ENCODE data around the gene KDM4D.

The KDM4D gene

GRCh38 chr11:94933223-94934130 lies 40.0 kb upstream of the KDM4D start:
- Histone ChIP-seq H3K79me2 (ENCODE audit: insufficient read depth, low read length) (no peaks in the 10 kb centered on the region), H3K36me3 (ENCODE audit: low read length) (no peaks in the 10 kb centered on the region), H3K27me3 (ENCODE audit: low read length) (no peaks in the 10 kb centered on the region), H2AFZ (ENCODE audit: low read depth, low read length, severe bottlenecking) (no peak overlapping the region), H3K4me2 (ENCODE audit: low read depth, low read length, poor library complexity, severe bottlenecking) (no peak overlapping the region), H4K20me1 (ENCODE audit: low read depth, low read length) (no peaks in the 10 kb centered on the region), H3K9ac (ENCODE audit: low read length) (no peak overlapping the region), H3K9me3 (ENCODE audit: insufficient read depth, low read length) (no peaks in the 10 kb centered on the region), H3K27ac (ENCODE audit: low read depth, low read length) (no peak overlapping the region), H3F3A (ENCODE audit: insufficient read depth) (no peaks in the 10 kb centered on the region), H3K4me3 (ENCODE audit: insufficient read depth, low read length, poor library complexity, severe bottlenecking) (no peak overlapping the region), H3K9me2 (replicated peaks; ENCODE audit: insufficient read depth, low read length) (no peaks in the 10 kb centered on the region)
- TF ChIP-seq CTCF (IDR thresholded peaks at IDR 0.05; ENCODE audit: insufficient read depth, low read length, poor library complexity, severe bottlenecking) (no peak), EZH2phosphoT487 (conservative IDR thresholded peaks at IDR 0.05; ENCODE audit: low read length) (no peak)

- Histone ChIP-seq H3K4me3 (ENCODE audit: insufficient read depth, low read length, poor library complexity, severe bottlenecking) (no peak overlapping the region), H3K36me3 (ENCODE audit: low read length) (no peaks in the 10 kb centered on the region), H3K9me2 (replicated peaks; ENCODE audit: insufficient read depth, low read length) (no peaks in the 10 kb centered on the region), H3K4me2 (ENCODE audit: low read depth, low read length, poor library complexity, severe bottlenecking) (no peak overlapping the region), H2AFZ (ENCODE audit: low read depth, low read length, severe bottlenecking) (no peak overlapping the region), H3K27ac (ENCODE audit: low read depth, low read length) (no peak overlapping the region), H3K79me2 (ENCODE audit: insufficient read depth, low read length) (no peaks in the 10 kb centered on the region), H3K9ac (ENCODE audit: low read length) (no peak overlapping the region), H3K27me3 (ENCODE audit: low read length) (no peaks in the 10 kb centered on the region), H3F3A (ENCODE audit: insufficient read depth) (no peaks in the 10 kb centered on the region), H3K9me3 (ENCODE audit: insufficient read depth, low read length) (no peaks in the 10 kb centered on the region), H4K20me1 (ENCODE audit: low read depth, low read length) (no peaks in the 10 kb centered on the region)
- TF ChIP-seq CTCF (IDR thresholded peaks at IDR 0.05; ENCODE audit: insufficient read depth, low read length, poor library complexity, severe bottlenecking) = no peak
- no peak for TF ChIP-seq EZH2phosphoT487 (conservative IDR thresholded peaks at IDR 0.05; ENCODE audit: low read length)
Observed at GRCh38 chr11:94934362-94934761, 39.1 kb upstream of the KDM4D start.

GRCh38 chr11:94934846-94935245 lies 38.7 kb upstream of the KDM4D start:
- Histone ChIP-seq H3K4me2 (ENCODE audit: low read depth, low read length, poor library complexity, severe bottlenecking) (no peak overlapping the region), H3K27me3 (ENCODE audit: low read length) (no peaks in the 10 kb centered on the region), H3F3A (ENCODE audit: insufficient read depth) (no peaks in the 10 kb centered on the region), H3K36me3 (ENCODE audit: low read length) (no peaks in the 10 kb centered on the region), H3K9me2 (replicated peaks; ENCODE audit: insufficient read depth, low read length) (no peaks in the 10 kb centered on the region), H3K4me3 (ENCODE audit: insufficient read depth, low read length, poor library complexity, severe bottlenecking) (no peak overlapping the region), H4K20me1 (ENCODE audit: low read depth, low read length) (no peaks in the 10 kb centered on the region), H3K27ac (ENCODE audit: low read depth, low read length) (no peak overlapping the region), H3K9ac (ENCODE audit: low read length) (no peak overlapping the region), H3K79me2 (ENCODE audit: insufficient read depth, low read length) (no peaks in the 10 kb centered on the region), H2AFZ (ENCODE audit: low read depth, low read length, severe bottlenecking) (no peak overlapping the region), H3K9me3 (ENCODE audit: insufficient read depth, low read length) (no peaks in the 10 kb centered on the region)
- no peak for TF ChIP-seq EZH2phosphoT487 (conservative IDR thresholded peaks at IDR 0.05; ENCODE audit: low read length)
- TF ChIP-seq CTCF (IDR thresholded peaks at IDR 0.05; ENCODE audit: insufficient read depth, low read length, poor library complexity, severe bottlenecking) = no peak

Data from SU-DHL-6 (cell line).